GM23338 (cell line): Measurements from ENCODE around the gene ATPAF1. TPM values are rescaled to one million over a fixed set of nuclear protein-coding genes. Genes with fewer than 3 reads are reported as not detected.

Source experiments
- ATAC-seq: fragments of 200-7000 bp; cut with Tn5 transposase; 3 replicates; pipeline ENCODE4 v1.9.1; 2020
- DNase-seq: peaks from one replicate; pipeline ENCODE4 v3.0.0-alpha.2; 2015; ENCODE audit warnings: low spot score
- H2AFZ ChIP-seq: fragments of 200-600 bp; sonication (generic); 2 replicates; pipeline ENCODE4 v1.8.0; 2016; ENCODE audit warnings: antibody characterized with exemption, mild to moderate bottlenecking, moderate library complexity
- H3F3A ChIP-seq: fragments of 200-600 bp; sonication (generic); replicated peaks from 2 replicates; pipeline ENCODE4 v1.8.0; 2017; ENCODE audit warnings: antibody characterized with exemption, mixed run types, low read depth
- H3K27ac ChIP-seq: fragments of 200-600 bp; sonication (generic); 2 replicates; pipeline ENCODE4 v1.6.1; 2016; ENCODE audit warnings: low read depth
- H3K27me3 ChIP-seq: fragments of 200-600 bp; sonication (generic); 2 replicates; pipeline ENCODE4 v1.8.0; 2016; ENCODE audit warnings: mild to moderate bottlenecking, mixed run types, moderate library complexity; ENCODE audit not compliant: insufficient read depth
- H3K36me3 ChIP-seq: fragments of 200-600 bp; sonication (generic); 2 replicates; pipeline ENCODE4 v1.8.0; 2016; ENCODE audit warnings: mild to moderate bottlenecking; ENCODE audit not compliant: insufficient read depth
- H3K4me1 ChIP-seq: fragments of 200-600 bp; sonication (generic); 2 replicates; pipeline ENCODE4 v1.8.0; 2016; ENCODE audit warnings: mild to moderate bottlenecking, moderate library complexity; ENCODE audit not compliant: insufficient read depth
- H3K4me2 ChIP-seq: fragments of 200-600 bp; sonication (generic); 2 replicates; pipeline ENCODE4 v1.7.1; 2017; ENCODE audit warnings: mixed run types
- H3K4me3 ChIP-seq: fragments of 200-600 bp; sonication (generic); 2 replicates; pipeline ENCODE4 v1.6.1; 2016; ENCODE audit warnings: mixed run types
- H3K79me2 ChIP-seq: fragments of 200-600 bp; sonication (generic); replicated peaks from 2 replicates; pipeline ENCODE4 v1.8.0; 2017; ENCODE audit warnings: mild to moderate bottlenecking; ENCODE audit not compliant: insufficient read depth
- H3K9me2 ChIP-seq: fragments of 200-600 bp; sonication (generic); 2 replicates; pipeline ENCODE4 v1.8.0; 2017; ENCODE audit not compliant: insufficient read depth
- H4K20me1 ChIP-seq: fragments of 200-600 bp; sonication (generic); replicated peaks from 2 replicates; pipeline ENCODE4 v1.8.0; 2017; ENCODE audit warnings: mild to moderate bottlenecking; ENCODE audit not compliant: insufficient read depth
- H3K27ac Mint-ChIP-seq: 2 replicates; pipeline ENCODE4 v1.8.0; 2020; ENCODE audit warnings: inconsistent platforms, mild to moderate bottlenecking, moderate library complexity, mixed read lengths
- H3K27me3 Mint-ChIP-seq: 3 replicates; pipeline ENCODE4 v1.8.0; 2022; ENCODE audit warnings: low read depth, mild to moderate bottlenecking, moderate library complexity, mixed read lengths, inconsistent platforms; ENCODE audit not compliant: insufficient read depth, poor library complexity
- H3K36me3 Mint-ChIP-seq: 3 replicates; pipeline ENCODE4 v1.8.0; 2021; ENCODE audit warnings: low read depth, mild to moderate bottlenecking, inconsistent platforms, moderate library complexity, mixed read lengths
- H3K4me1 Mint-ChIP-seq: 3 replicates; pipeline ENCODE4 v1.8.0; 2020; ENCODE audit warnings: mild to moderate bottlenecking, inconsistent platforms, mixed read lengths
- H3K4me3 Mint-ChIP-seq: 3 replicates; pipeline ENCODE4 v1.8.0; 2021; ENCODE audit warnings: moderate library complexity, mild to moderate bottlenecking, inconsistent platforms, mixed read lengths
- H3K9me3 Mint-ChIP-seq: 3 replicates; pipeline ENCODE4 v1.8.0; 2020; ENCODE audit warnings: moderate library complexity, mild to moderate bottlenecking, inconsistent platforms, mixed read lengths
- CREB1 ChIP-seq: fragments of 250-450 bp; sonication (Bioruptor Pico); IDR thresholded peaks from 2 replicates; pipeline ENCODE4 v1.5.0; 2020; ENCODE audit warnings: low read depth, mild to moderate bottlenecking, moderate library complexity
- EZH2 ChIP-seq: fragments of 200-600 bp; sonication (generic); IDR thresholded peaks from one replicate; pipeline ENCODE4 v1.8.0; 2017; ENCODE audit warnings: antibody characterized with exemption, mild to moderate bottlenecking, low read depth; ENCODE audit not compliant: unreplicated experiment
- EZH2phosphoT487 ChIP-seq: fragments of 200-600 bp; sonication (generic); IDR thresholded peaks from one replicate; pipeline ENCODE4 v1.8.1; 2018; ENCODE audit warnings: antibody characterized with exemption; ENCODE audit not compliant: unreplicated experiment
- JUNB ChIP-seq: IDR thresholded peaks from one replicate; pipeline ENCODE4 v1.6.1; 2016; ENCODE audit warnings: antibody characterized with exemption; ENCODE audit not compliant: unreplicated experiment
- NANOG ChIP-seq: IDR thresholded peaks from 2 replicates; pipeline ENCODE4 v1.6.1; 2016; ENCODE audit warnings: antibody characterized with exemption, borderline replicate concordance
- POLR2AphosphoS5 ChIP-seq: IDR thresholded peaks from 2 replicates; pipeline ENCODE4 v1.6.1; 2016; ENCODE audit warnings: antibody characterized with exemption, low read depth
- STAT1 ChIP-seq: IDR thresholded peaks from one replicate; pipeline ENCODE4 v1.6.1; 2016; ENCODE audit warnings: antibody characterized with exemption; ENCODE audit not compliant: unreplicated experiment
- ZNF114 ChIP-seq: fragments of 250-450 bp; sonication (Bioruptor Pico); IDR thresholded peaks from 2 replicates; pipeline ENCODE4 v1.5.0; 2020; ENCODE audit warnings: mild to moderate bottlenecking, moderate library complexity
- ZNF331 ChIP-seq: fragments of 250-450 bp; sonication (Bioruptor Pico); IDR thresholded peaks from 2 replicates; pipeline ENCODE4 v1.5.0; 2020; ENCODE audit warnings: low read depth, mild to moderate bottlenecking, moderate library complexity
- polyA plus RNA-seq: library from polyadenylated mRNA; unstranded; fragments of >200 nt; fragmentation: Nextera tagmentation; extraction: Ambion mirVana; gene quantifications from 2 replicates; pipeline ENCODE4 v1.2.1, GENCODE V29; 2016
- total RNA-seq: library from RNA; depleted of rRNA; stranded (reverse); fragments of >200 nt; shearing (Covaris generic); gene quantifications from 2 replicates; pipeline ENCODE4 v1.2.3, GENCODE V29; 2014
- TF ChIP-seq, protein P1 (sequence below): IDR thresholded peaks from 2 replicates; pipeline ENCODE4 v1.6.1; 2016; ENCODE audit warnings: antibody characterized with exemption
- TF ChIP-seq, protein P2 (sequence below): IDR thresholded peaks from one replicate; pipeline ENCODE4 v1.6.1; 2018; ENCODE audit warnings: antibody characterized with exemption; ENCODE audit not compliant: unreplicated experiment
- TF ChIP-seq, protein P3 (sequence below), 2 experiments: fragments of 200-600 bp in 1 of 2; sonication (generic) in 1 of 2; conservative IDR thresholded peaks; 2 replicates each; pipeline versions ENCODE4 v1.5.1 to v1.6.1; 2016 to 2017; ENCODE audit warnings: antibody characterized with exemption in 2 of 2, low read depth in 2 of 2, mild to moderate bottlenecking in 2 of 2, moderate library complexity in 1 of 2
- TF ChIP-seq, protein P4 (sequence below): fragments of 250-450 bp; sonication (Bioruptor Pico); IDR thresholded peaks from 2 replicates; pipeline ENCODE4 v1.5.0; 2020; ENCODE audit warnings: mild to moderate bottlenecking, moderate library complexity

The ATPAF1 gene
- total and polyA plus RNA-seq, 2 experiments from 2014 or later: 41.2 to 67.6 TPM

GRCh38 chr1:46714976-46715375 is 46.8 kb upstream of the ATPAF1 start:
- Histone ChIP-seq H2AFZ (no peak overlapping the region), H3K4me1 (peaks cover 19% of the 10 kb centered on the region), H3F3A (no peaks in the 10 kb centered on the region), H3K27ac (no peak overlapping the region), H4K20me1 (peaks cover 38% of the 10 kb centered on the region), H3K79me2 (peaks cover 41% of the 10 kb centered on the region), H3K36me3 (peaks cover 12% of the 10 kb centered on the region), H3K9me2 (no peaks in the 10 kb centered on the region), H3K4me3 (no peak overlapping the region), H3K27me3 (no peaks in the 10 kb centered on the region), H3K4me2 (no peak overlapping the region)
- TF ChIP-seq STAT1 (no peak), NANOG (no peak), JUNB (no peak), EZH2 (no peak), POLR2AphosphoS5 (no peak), ZNF114 (CRISPR knock-in tag) (no peak), EZH2phosphoT487 (no peak), CREB1 (no peak), ZNF331 (CRISPR knock-in tag) (no peak)
- TF ChIP-seq, protein P1, sequence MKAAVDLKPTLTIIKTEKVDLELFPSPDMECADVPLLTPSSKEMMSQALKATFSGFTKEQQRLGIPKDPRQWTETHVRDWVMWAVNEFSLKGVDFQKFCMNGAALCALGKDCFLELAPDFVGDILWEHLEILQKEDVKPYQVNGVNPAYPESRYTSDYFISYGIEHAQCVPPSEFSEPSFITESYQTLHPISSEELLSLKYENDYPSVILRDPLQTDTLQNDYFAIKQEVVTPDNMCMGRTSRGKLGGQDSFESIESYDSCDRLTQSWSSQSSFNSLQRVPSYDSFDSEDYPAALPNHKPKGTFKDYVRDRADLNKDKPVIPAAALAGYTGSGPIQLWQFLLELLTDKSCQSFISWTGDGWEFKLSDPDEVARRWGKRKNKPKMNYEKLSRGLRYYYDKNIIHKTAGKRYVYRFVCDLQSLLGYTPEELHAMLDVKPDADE: no peak
- TF ChIP-seq, protein P2, sequence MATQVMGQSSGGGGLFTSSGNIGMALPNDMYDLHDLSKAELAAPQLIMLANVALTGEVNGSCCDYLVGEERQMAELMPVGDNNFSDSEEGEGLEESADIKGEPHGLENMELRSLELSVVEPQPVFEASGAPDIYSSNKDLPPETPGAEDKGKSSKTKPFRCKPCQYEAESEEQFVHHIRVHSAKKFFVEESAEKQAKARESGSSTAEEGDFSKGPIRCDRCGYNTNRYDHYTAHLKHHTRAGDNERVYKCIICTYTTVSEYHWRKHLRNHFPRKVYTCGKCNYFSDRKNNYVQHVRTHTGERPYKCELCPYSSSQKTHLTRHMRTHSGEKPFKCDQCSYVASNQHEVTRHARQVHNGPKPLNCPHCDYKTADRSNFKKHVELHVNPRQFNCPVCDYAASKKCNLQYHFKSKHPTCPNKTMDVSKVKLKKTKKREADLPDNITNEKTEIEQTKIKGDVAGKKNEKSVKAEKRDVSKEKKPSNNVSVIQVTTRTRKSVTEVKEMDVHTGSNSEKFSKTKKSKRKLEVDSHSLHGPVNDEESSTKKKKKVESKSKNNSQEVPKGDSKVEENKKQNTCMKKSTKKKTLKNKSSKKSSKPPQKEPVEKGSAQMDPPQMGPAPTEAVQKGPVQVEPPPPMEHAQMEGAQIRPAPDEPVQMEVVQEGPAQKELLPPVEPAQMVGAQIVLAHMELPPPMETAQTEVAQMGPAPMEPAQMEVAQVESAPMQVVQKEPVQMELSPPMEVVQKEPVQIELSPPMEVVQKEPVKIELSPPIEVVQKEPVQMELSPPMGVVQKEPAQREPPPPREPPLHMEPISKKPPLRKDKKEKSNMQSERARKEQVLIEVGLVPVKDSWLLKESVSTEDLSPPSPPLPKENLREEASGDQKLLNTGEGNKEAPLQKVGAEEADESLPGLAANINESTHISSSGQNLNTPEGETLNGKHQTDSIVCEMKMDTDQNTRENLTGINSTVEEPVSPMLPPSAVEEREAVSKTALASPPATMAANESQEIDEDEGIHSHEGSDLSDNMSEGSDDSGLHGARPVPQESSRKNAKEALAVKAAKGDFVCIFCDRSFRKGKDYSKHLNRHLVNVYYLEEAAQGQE: no peak
- TF ChIP-seq, protein P3, sequence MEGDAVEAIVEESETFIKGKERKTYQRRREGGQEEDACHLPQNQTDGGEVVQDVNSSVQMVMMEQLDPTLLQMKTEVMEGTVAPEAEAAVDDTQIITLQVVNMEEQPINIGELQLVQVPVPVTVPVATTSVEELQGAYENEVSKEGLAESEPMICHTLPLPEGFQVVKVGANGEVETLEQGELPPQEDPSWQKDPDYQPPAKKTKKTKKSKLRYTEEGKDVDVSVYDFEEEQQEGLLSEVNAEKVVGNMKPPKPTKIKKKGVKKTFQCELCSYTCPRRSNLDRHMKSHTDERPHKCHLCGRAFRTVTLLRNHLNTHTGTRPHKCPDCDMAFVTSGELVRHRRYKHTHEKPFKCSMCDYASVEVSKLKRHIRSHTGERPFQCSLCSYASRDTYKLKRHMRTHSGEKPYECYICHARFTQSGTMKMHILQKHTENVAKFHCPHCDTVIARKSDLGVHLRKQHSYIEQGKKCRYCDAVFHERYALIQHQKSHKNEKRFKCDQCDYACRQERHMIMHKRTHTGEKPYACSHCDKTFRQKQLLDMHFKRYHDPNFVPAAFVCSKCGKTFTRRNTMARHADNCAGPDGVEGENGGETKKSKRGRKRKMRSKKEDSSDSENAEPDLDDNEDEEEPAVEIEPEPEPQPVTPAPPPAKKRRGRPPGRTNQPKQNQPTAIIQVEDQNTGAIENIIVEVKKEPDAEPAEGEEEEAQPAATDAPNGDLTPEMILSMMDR (conservative IDR thresholded peaks at IDR 0.05; ENCODE audit: low read depth in 2 of 2): no peak
- TF ChIP-seq, protein P4, sequence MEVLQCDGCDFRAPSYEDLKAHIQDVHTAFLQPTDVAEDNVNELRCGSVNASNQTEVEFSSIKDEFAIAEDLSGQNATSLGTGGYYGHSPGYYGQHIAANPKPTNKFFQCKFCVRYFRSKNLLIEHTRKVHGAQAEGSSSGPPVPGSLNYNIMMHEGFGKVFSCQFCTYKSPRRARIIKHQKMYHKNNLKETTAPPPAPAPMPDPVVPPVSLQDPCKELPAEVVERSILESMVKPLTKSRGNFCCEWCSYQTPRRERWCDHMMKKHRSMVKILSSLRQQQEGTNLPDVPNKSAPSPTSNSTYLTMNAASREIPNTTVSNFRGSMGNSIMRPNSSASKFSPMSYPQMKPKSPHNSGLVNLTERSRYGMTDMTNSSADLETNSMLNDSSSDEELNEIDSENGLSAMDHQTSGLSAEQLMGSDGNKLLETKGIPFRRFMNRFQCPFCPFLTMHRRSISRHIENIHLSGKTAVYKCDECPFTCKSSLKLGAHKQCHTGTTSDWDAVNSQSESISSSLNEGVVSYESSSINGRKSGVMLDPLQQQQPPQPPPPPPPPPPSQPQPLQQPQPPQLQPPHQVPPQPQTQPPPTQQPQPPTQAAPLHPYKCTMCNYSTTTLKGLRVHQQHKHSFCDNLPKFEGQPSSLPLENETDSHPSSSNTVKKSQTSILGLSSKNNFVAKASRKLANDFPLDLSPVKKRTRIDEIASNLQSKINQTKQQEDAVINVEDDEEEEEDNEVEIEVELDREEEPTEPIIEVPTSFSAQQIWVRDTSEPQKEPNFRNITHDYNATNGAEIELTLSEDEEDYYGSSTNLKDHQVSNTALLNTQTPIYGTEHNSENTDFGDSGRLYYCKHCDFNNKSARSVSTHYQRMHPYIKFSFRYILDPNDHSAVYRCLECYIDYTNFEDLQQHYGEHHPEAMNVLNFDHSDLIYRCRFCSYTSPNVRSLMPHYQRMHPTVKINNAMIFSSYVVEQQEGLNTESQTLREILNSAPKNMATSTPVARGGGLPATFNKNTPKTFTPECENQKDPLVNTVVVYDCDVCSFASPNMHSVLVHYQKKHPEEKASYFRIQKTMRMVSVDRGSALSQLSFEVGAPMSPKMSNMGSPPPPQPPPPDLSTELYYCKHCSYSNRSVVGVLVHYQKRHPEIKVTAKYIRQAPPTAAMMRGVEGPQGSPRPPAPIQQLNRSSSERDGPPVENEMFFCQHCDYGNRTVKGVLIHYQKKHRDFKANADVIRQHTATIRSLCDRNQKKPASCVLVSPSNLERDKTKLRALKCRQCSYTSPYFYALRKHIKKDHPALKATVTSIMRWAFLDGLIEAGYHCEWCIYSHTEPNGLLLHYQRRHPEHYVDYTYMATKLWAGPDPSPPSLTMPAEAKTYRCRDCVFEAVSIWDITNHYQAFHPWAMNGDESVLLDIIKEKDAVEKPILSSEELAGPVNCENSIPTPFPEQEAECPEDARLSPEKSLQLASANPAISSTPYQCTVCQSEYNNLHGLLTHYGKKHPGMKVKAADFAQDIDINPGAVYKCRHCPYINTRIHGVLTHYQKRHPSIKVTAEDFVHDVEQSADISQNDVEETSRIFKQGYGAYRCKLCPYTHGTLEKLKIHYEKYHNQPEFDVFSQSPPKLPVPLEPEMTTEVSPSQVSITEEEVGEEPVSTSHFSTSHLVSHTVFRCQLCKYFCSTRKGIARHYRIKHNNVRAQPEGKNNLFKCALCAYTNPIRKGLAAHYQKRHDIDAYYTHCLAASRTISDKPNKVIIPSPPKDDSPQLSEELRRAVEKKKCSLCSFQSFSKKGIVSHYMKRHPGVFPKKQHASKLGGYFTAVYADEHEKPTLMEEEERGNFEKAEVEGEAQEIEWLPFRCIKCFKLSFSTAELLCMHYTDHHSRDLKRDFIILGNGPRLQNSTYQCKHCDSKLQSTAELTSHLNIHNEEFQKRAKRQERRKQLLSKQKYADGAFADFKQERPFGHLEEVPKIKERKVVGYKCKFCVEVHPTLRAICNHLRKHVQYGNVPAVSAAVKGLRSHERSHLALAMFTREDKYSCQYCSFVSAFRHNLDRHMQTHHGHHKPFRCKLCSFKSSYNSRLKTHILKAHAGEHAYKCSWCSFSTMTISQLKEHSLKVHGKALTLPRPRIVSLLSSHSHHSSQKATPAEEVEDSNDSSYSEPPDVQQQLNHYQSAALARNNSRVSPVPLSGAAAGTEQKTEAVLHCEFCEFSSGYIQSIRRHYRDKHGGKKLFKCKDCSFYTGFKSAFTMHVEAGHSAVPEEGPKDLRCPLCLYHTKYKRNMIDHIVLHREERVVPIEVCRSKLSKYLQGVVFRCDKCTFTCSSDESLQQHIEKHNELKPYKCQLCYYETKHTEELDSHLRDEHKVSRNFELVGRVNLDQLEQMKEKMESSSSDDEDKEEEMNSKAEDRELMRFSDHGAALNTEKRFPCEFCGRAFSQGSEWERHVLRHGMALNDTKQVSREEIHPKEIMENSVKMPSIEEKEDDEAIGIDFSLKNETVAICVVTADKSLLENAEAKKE (CRISPR knock-in tag): no peak
- Mint-ChIP-seq H3K4me1 (peaks cover 20% of the 10 kb centered on the region), H3K9me3 (no peaks in the 10 kb centered on the region), H3K4me3 (no peak overlapping the region), H3K27me3 (no peaks in the 10 kb centered on the region), H3K36me3 (peaks cover 32% of the 10 kb centered on the region), H3K27ac (no peak overlapping the region)
- no peak for DNase-seq
- ATAC-seq: no peak
